HS-27A (cell line): Measurements from ENCODE around the gene AQP12B.

Experiments
- DNase-seq: peaks from one replicate; pipeline ENCODE4 v3.0.0-alpha.2; 2012; ENCODE audit warnings: low read depth, missing footprints

AQP12B gene

GRCh38 chr2:240632306-240632721 lies 50.4 kb downstream of the AQP12B start:
- DNase-seq: no peak

GRCh38 chr2:240631548-240632305 lies 51.0 kb downstream of the AQP12B start:
- no peak for DNase-seq

- DNase-seq: no peak
Measured at GRCh38 chr2:240630771-240631547, 51.7 kb downstream of the AQP12B start.

- no peak for DNase-seq
Measured at GRCh38 chr2:240629968-240630770, 52.5 kb downstream of the AQP12B start.

- no peak for DNase-seq
Measured at GRCh38 chr2:240629619-240629967, 53.1 kb downstream of the AQP12B start.

GRCh38 chr2:240628808-240629618 lies 53.7 kb downstream of the AQP12B start:
- DNase-seq: no peak

- no peak for DNase-seq
Measured at GRCh38 chr2:240628507-240628807, 54.2 kb downstream of the AQP12B start.

- DNase-seq: no peak
Measured at GRCh38 chr2:240627736-240628506, 54.8 kb downstream of the AQP12B start.

GRCh38 chr2:240626531-240627300 lies 56.0 kb downstream of the AQP12B start:
- DNase-seq: no peak
